NCI-H1417 treated with DMSO at 0.1 percent for 48 hours (cell line): Measurements from ENCODE around the gene NCOR1.

Source experiments
- DNase-seq: peaks from one replicate; lab custom pipeline; 2025; lab: John Stamatoyannopoulos, UW

Gene NCOR1

GRCh38 chr17:16027708-16028584, 187.4 kb downstream of the NCOR1 start:
- no peak for DNase-seq

DNA sequence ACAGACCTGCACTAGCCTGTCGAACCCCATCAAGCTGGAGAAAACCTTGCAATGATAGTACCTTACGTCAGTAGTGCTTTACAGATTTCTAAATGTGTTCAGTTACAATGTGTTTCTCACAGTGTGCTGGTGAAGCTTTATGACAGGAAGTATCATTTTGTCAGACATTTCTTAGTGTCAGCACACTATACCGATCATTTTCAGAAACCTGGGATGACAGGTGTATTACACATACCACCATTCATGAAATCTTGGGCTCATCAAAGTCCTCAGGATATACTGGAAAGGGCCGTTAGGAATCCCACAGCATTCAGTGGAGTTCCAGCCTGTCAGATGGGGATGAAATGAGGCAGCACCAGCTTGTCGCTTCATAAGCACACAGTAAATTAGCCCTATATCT, 188.4 kb downstream of the NCOR1 start:
- DNase-seq, result no peak

GRCh38 chr17:16025202-16025601, 190.1 kb downstream of the NCOR1 start:
- DNase-seq, result no peak

DNA sequence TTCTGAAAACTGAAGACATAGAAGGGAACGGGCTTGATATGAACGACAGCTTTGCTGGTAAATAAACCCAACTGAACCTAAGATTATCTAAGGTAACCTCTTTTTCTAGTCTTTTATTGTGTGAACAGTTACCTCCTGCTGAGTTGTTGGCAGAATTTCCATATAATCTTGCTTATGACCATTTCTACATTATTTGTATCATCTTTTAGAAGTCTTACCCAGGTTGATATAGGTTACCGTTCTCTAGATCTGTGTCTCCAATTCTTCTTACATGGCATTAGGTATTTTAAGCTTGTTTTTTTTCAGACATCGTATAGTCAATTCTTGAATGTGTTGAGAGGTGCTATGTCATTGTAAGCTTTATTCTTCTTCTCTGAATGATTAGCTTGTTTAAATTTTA, 191.5 kb downstream of the NCOR1 start:
- no peak for DNase-seq

DNA sequence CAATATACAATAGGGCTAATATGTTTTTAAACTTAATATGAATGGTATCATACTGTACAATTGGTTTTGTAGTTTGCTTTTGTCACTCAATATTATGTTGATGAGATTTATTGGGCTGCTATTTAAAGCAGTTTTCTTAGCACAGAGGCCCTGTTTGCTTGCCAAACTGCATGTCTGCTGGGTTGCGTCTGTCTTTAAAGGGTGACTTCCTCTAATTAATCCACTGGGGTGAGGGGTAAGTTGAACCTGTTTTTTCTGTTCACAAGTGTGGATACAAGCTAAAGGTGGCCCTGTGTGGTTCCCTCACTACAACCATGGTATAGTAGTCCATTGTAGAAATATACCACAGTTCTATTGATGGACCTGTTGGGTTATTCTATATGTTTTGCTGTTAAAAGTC, 196.0 kb downstream of the NCOR1 start:
- no peak for DNase-seq

- no peak for DNase-seq
These were observed 201.4 kb downstream of the NCOR1 start for GRCh38 chr17:16013943-16014407.

GRCh38 chr17:16007439-16007838, 207.9 kb downstream of the NCOR1 start:
- no peak for DNase-seq

DNA sequence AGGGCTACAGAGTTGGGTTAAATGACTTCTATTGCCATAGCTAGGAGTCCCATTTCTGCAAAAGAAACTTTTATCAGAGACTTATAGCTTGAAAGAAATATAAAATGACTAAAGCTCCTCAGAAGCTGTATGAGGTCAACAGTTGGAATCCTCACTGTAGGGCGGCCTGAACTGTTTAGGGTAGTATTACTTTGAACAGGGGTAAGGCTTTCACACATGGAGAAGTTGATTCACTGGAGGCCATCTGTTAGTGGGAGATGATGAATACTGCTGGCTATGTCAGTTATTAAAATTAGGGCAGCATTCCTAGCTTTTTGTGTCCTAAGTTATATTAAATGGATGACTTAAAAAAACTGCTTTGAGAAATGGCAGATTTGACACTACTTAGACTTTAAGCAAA, 209.7 kb downstream of the NCOR1 start:
- DNase-seq, result no peak

- no peak for DNase-seq
These were observed 211.5 kb downstream of the NCOR1 start for GRCh38 chr17:16003841-16004240.

DNA sequence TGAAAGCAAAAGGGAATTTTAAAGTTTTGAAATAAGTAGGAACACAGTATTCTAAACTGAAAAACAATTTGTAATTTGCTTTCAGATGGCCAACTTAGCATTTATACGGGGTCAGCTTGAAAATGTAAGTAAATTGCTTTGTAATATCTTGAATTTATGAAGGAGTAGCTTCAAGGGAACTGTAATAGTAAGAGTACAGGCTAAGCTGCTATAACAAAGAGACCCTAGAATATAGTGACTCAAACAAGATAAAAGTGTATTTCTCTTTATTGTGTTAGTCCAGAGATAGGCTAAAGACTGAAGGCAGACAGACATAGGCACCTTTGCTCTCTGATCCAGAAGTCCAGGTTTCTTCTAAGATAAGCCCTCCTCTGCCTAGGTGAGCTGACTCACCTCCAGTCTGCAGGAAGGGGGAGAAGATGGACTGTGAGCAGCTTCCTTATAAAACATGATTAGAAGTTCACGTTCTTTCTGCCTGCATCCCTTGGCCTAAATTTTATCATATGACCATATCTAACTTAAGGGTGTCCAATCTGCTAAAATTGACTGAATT, 212.6 kb downstream of the NCOR1 start:
- DNase-seq, result no peak

DNA sequence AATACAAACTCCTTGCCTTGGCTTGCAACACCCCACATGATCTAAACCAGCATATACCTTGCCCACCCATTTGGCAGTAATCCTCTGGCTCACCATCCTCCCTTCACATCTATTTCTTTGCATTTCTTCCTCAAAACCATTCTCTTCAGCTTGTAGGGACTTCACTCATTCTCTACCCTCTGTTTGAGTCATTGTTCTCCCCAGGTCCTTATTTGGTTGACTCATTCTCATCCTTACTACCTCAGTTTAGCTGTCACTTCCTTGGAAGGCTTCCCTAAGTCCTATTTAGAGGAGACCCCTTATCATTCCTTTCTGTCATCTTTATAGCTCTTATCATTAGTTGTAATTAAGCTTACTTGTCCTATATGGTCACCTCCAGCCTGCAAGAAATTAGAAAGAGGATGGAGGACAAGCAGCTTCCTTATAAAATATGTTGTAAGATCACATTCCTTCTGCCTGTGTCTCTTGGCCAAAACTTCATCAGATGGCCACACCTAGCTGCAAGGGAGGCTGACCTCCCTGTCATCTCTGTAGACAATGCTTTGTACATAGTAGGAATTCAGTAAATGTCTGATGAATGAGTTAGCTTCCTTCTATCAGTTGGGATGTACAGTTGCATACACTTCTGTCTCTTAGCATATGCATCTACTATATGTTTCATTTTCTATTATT, 214.0 kb downstream of the NCOR1 start:
- DNase-seq, result no peak

GRCh38 chr17:15999974-16000827, 215.1 kb downstream of the NCOR1 start:
- no peak for DNase-seq

GRCh38 chr17:15999141-15999973, 216.0 kb downstream of the NCOR1 start, which contains the start of the genes TTC19 and ZSWIM7:
Gene TTC19 (plus strand): TSS chr17:15999824. CDS start chr17:15999849, 25 bp downstream.
Gene ZSWIM7 (minus strand): TSS chr17:15999704. CDS start chr17:15999594, 110 bp downstream.
- peak; percentile 52 for DNase-seq

DNA sequence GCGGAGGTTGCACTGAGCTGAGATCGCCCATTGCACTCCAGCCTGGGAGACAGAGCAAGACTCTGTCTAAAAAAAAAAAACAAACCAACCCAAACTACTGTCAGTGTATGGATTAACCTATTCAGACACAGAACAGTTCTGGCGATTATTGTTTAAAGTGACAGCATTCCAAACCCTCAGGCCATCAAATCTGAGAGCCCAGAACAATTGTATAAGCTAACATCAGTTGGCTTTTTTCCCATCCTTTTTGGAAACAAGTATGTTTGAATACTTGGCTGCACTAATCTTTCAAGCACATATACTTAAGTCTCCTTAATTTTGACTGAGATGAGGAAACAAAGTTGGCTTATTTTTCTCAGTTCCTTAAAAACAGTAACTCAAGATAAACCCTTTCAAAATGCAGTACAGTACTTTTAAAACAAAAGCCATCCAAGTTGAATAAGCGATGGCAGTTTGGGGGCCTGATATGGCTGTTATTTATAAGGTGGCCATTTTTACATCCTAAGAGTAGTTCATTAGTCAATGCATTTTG, 217.2 kb downstream of the NCOR1 start:
- DNase-seq, result no peak

DNA sequence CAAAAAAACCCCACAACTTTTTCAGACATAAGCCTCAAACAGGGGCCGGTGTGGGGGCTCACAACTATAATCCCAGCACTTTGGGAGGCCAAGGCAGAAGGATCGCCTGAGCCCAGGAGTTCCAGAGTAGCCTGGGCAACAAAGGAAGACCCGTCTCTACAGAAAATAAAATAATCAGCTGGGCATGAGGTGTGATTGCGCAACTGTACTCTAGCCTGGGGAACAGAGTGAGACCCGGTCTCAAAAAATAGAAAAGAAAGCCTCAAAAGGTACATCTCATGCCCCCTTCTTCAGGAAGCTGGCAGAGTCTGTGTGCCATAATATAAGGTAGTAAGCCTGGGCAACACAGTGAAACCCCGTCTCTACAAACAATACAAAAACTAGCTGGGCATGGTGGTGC, 219.0 kb downstream of the NCOR1 start:
- DNase-seq, result no peak

- DNase-seq, result no peak
These were observed 233.4 kb downstream of the NCOR1 start for GRCh38 chr17:15981646-15982580.

GRCh38 chr17:15981208-15981607, 234.1 kb downstream of the NCOR1 start:
- DNase-seq, result no peak
